Measurements from ENCODE around the gene NRXN2.

DNA sequence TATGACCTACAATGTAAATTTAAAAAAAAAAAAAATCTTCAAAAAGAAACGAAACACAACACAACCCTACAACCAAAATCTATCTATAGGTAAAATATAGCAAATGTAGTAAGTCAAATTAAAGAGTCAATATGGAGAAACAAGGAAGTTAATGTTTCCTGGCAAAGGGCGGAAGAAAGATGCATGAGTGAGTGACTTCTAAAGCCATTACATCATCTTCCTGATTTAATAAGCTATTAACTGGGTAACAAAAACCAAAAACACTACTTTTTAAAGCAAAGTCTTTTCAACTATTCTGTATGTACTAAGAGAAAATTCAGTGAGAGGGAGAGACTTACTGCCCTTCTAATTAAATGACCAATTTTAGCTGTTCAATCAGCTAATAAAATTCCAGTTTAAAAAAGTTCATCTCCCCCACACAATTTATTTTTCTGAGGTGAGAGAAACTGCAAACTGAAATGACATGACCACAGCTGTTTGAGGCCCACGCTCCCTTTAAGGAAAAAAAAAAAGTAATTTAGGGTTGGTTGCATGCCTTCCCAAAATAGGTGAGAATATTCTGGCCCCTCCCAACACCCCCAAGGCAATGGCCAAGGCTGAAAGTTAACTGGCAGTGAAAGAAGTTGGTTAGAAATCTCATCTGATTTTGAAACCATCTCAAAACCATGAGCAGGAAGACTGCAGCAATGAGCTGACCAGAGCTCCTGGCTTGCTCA, 49.5 kb upstream of the NRXN2 start:
- TF ChIP-seq TEAD4 (IDR thresholded peaks at IDR 0.05) (no peak), YY1 (IDR thresholded peaks at IDR 0.05; ENCODE audit: low read depth) (no peak), TAF1 (IDR thresholded peaks at IDR 0.05; ENCODE audit: low read depth) (no peak), TCF12 (IDR thresholded peaks at IDR 0.05; ENCODE audit: low read depth) (no peak)
- TF ChIP-seq, protein P1, sequence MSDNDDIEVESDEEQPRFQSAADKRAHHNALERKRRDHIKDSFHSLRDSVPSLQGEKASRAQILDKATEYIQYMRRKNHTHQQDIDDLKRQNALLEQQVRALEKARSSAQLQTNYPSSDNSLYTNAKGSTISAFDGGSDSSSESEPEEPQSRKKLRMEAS (IDR thresholded peaks at IDR 0.05): no peak

All from Ishikawa (cell line).